IMR-90 (cell line): Measurements from ENCODE around the gene MID1. TPM values are rescaled to one million over a fixed set of nuclear protein-coding genes. Genes with fewer than 3 reads are reported as not detected.

Source experiments
- ATAC-seq: fragments of 200-7000 bp; cut with Tn5 transposase; 2 replicates; pipeline ENCODE4 v1.9.1; 2020; ENCODE audit warnings: low read depth, mild to moderate bottlenecking, moderate library complexity
- BruUV-seq: library from RNA; stranded (reverse); fragments of 400-500 nt; replicated peaks from 2 replicates; lab custom pipeline; 2021; lab: Mats Ljungman, UMichigan
- CTCF ChIA-PET: fragments of 300-600 bp; formaldehyde crosslinking; extraction: SDS; loops from one replicate; lab custom pipeline; 2021; ENCODE audit warnings: antibody characterized with exemption; lab: Yijun Ruan, JAX
- POLR2A ChIA-PET: fragments of 300-600 bp; sonication (Branson Sonifier 250); formaldehyde crosslinking; loops from one replicate; lab custom pipeline; 2022; ENCODE audit warnings: antibody characterized with exemption; ENCODE audit not compliant: unreplicated experiment; lab: Charles Lee
- DNase-seq: peaks from one replicate; pipeline ENCODE4 v3.0.0; 2013
- H2AFZ ChIP-seq: replicated peaks from 2 replicates; pipeline ENCODE3; 2013; ENCODE audit warnings: low read length, mild to moderate bottlenecking; ENCODE audit not compliant: poor library complexity
- H2AK5ac ChIP-seq: 2 replicates; pipeline ENCODE4 v1.6.1; 2013; ENCODE audit warnings: low read depth, low read length, inconsistent platforms
- H2AK9ac ChIP-seq: replicated peaks from 2 replicates; pipeline ENCODE3; 2013; ENCODE audit warnings: mild to moderate bottlenecking, low read depth, low read length, moderate library complexity; ENCODE audit not compliant: poor library complexity
- H2BK120ac ChIP-seq: 2 replicates; pipeline ENCODE4 v1.6.1; 2013; ENCODE audit warnings: low read depth, low read length, inconsistent platforms
- H2BK15ac ChIP-seq: 3 replicates; pipeline ENCODE4 v1.6.1; 2013; ENCODE audit warnings: low read depth, low read length, inconsistent platforms
- H2BK20ac ChIP-seq: 2 replicates; pipeline ENCODE4 v1.6.1; 2013; ENCODE audit warnings: low read depth, mild to moderate bottlenecking, inconsistent platforms, low read length, moderate library complexity
- H2BK5ac ChIP-seq: 2 replicates; pipeline ENCODE4 v1.6.1; 2013; ENCODE audit warnings: mild to moderate bottlenecking, low read depth, low read length, inconsistent platforms; ENCODE audit not compliant: poor library complexity, severe bottlenecking
- H3K14ac ChIP-seq: replicated peaks from 2 replicates; pipeline ENCODE4 v1.6.1; 2013; ENCODE audit warnings: low read depth, low read length, inconsistent platforms
- H3K18ac ChIP-seq: 2 replicates; pipeline ENCODE4 v1.6.1; 2013; ENCODE audit warnings: low read depth, low read length, control low read depth
- H3K23ac ChIP-seq: 2 replicates; pipeline ENCODE4 v1.6.1; 2013; ENCODE audit warnings: low read depth, low read length, inconsistent platforms
- H3K27ac ChIP-seq: 2 replicates; pipeline ENCODE4 v1.5.1; 2013; ENCODE audit warnings: mild to moderate bottlenecking, control low read depth, low read length; ENCODE audit not compliant: insufficient read depth
- H3K27me3 ChIP-seq: 2 replicates; pipeline ENCODE4 v1.6.1; 2013; ENCODE audit warnings: low read length; ENCODE audit not compliant: control insufficient read depth, insufficient read depth
- H3K36me3 ChIP-seq: 2 replicates; pipeline ENCODE4 v1.6.1; 2013; ENCODE audit warnings: low read length, mixed read lengths; ENCODE audit not compliant: control insufficient read depth, insufficient read depth
- H3K4ac ChIP-seq: 2 replicates; pipeline ENCODE4 v1.6.1; 2013; ENCODE audit warnings: low read depth, low read length, inconsistent platforms
- H3K4me1 ChIP-seq: 2 replicates; pipeline ENCODE4 v1.6.1; 2013; ENCODE audit warnings: low read length, mixed read lengths; ENCODE audit not compliant: control insufficient read depth, insufficient read depth
- H3K4me2 ChIP-seq: 2 replicates; pipeline ENCODE4 v1.6.1; 2013; ENCODE audit warnings: low read depth, mild to moderate bottlenecking, control low read depth, low read length, moderate library complexity
- H3K4me3 ChIP-seq: 2 replicates; pipeline ENCODE4 v1.5.1; 2013; ENCODE audit warnings: low read depth, mild to moderate bottlenecking, control low read depth, low read length, moderate library complexity; ENCODE audit not compliant: insufficient read depth
- H3K56ac ChIP-seq: 2 replicates; pipeline ENCODE4 v1.6.1; 2013; ENCODE audit warnings: low read length, inconsistent platforms; ENCODE audit not compliant: insufficient read depth; ENCODE audit errors: extremely low read depth
- H3K79me1 ChIP-seq, 2 experiments: 2 replicates each; pipeline ENCODE4 v1.6.1; 2013; ENCODE audit warnings: low read length in 2 of 2, inconsistent platforms in 1 of 2, low read depth in 1 of 2
- H3K9ac ChIP-seq: 2 replicates; pipeline ENCODE4 v1.6.1; 2013; ENCODE audit warnings: low read depth, low read length, control low read depth
- H3K9me1 ChIP-seq: 2 replicates; pipeline ENCODE4 v1.6.1; 2013; ENCODE audit warnings: low read length, inconsistent platforms; ENCODE audit not compliant: insufficient read depth
- H3K9me3 ChIP-seq: 2 replicates; pipeline ENCODE4 v1.6.1; 2013; ENCODE audit warnings: low read length; ENCODE audit not compliant: control insufficient read depth, insufficient read depth
- H4K20me1 ChIP-seq: 2 replicates; pipeline ENCODE4 v1.6.1; 2013; ENCODE audit warnings: low read length, inconsistent platforms; ENCODE audit not compliant: insufficient read depth
- H4K5ac ChIP-seq: 2 replicates; pipeline ENCODE4 v1.6.1; 2013; ENCODE audit warnings: mild to moderate bottlenecking, low read depth, low read length, control low read depth
- H4K8ac ChIP-seq, 2 experiments: 2 replicates each; pipeline ENCODE4 v1.6.1; 2013; ENCODE audit warnings: low read depth in 2 of 2, low read length in 2 of 2, control low read depth in 1 of 2, inconsistent platforms in 1 of 2
- H4K91ac ChIP-seq: 2 replicates; pipeline ENCODE4 v1.6.1; 2013; ENCODE audit warnings: low read depth, low read length, inconsistent platforms; ENCODE audit not compliant: insufficient read depth
- BHLHE40 ChIP-seq: fragments of 150-350 bp; IDR thresholded peaks from 2 replicates; pipeline ENCODE4 v1.6.1; 2016; ENCODE audit warnings: mild to moderate bottlenecking, low read depth, low read length
- CEBPB ChIP-seq: IDR thresholded peaks from 2 replicates; pipeline ENCODE4 v1.6.1; 2012; ENCODE audit warnings: low read depth, low read length, improper control_type of control experiment
- CHD1 ChIP-seq: IDR thresholded peaks from 2 replicates; pipeline ENCODE4 v1.6.1; 2012; ENCODE audit warnings: low read depth, low read length, improper control_type of control experiment
- ELK1 ChIP-seq: fragments of 150-350 bp; IDR thresholded peaks from 2 replicates; pipeline ENCODE4 v1.6.1; 2016; ENCODE audit warnings: low read depth, mild to moderate bottlenecking, low read length, moderate library complexity, borderline replicate concordance
- FOS ChIP-seq: fragments of 150-350 bp; IDR thresholded peaks from 2 replicates; pipeline ENCODE4 v1.6.1; 2016; ENCODE audit warnings: low read depth, low read length
- MAFK ChIP-seq: IDR thresholded peaks from 2 replicates; pipeline ENCODE4 v1.6.1; 2012; ENCODE audit warnings: low read depth, low read length, improper control_type of control experiment
- MAZ ChIP-seq: IDR thresholded peaks from 2 replicates; pipeline ENCODE4 v1.6.1; 2012; ENCODE audit warnings: low read depth, mild to moderate bottlenecking, low read length, improper control_type of control experiment, moderate library complexity, borderline replicate concordance
- MXI1 ChIP-seq: IDR thresholded peaks from 2 replicates; pipeline ENCODE4 v1.6.1; 2012; ENCODE audit warnings: low read depth, mild to moderate bottlenecking, low read length, moderate library complexity, borderline replicate concordance
- NFE2L2 ChIP-seq: fragments of 150-350 bp; IDR thresholded peaks from 2 replicates; pipeline ENCODE4 v1.6.1; 2016; ENCODE audit warnings: low read depth, mild to moderate bottlenecking, low read length
- POLR2A ChIP-seq: IDR thresholded peaks from 2 replicates; pipeline ENCODE4 v1.6.1; 2012; ENCODE audit warnings: mild to moderate bottlenecking, low read depth, low read length
- RAD21 ChIP-seq: IDR thresholded peaks from 2 replicates; pipeline ENCODE4 v1.6.1; 2012; ENCODE audit warnings: low read length, improper control_type of control experiment
- RCOR1 ChIP-seq: IDR thresholded peaks from 2 replicates; pipeline ENCODE4 v1.6.1; 2012; ENCODE audit warnings: mild to moderate bottlenecking, low read length, improper control_type of control experiment; ENCODE audit not compliant: insufficient replicate concordance
- RFX5 ChIP-seq: IDR thresholded peaks from 2 replicates; pipeline ENCODE4 v1.8.0; 2012; ENCODE audit warnings: low read depth, mild to moderate bottlenecking, low read length, moderate library complexity
- SMC3 ChIP-seq: fragments of 150-350 bp; IDR thresholded peaks from 2 replicates; pipeline ENCODE4 v1.6.1; 2016; ENCODE audit warnings: low read depth, mild to moderate bottlenecking, antibody characterized with exemption, low read length, moderate library complexity
- USF2 ChIP-seq: fragments of 150-350 bp; IDR thresholded peaks from 2 replicates; pipeline ENCODE4 v1.6.1; 2017; ENCODE audit warnings: mild to moderate bottlenecking, antibody characterized with exemption, low read length, low read depth
- WGBS, 2 experiments: methylation state at CpG; one replicate each; pipeline versions ENCODE4 v1.1.5 to v1.1.7; 2013; ENCODE audit warnings: missing lambda C conversion rate in 2 of 2; ENCODE audit not compliant: insufficient read length in 1 of 2; ENCODE audit errors: extremely low coverage in 2 of 2; 5-methylcytosine and 5-hydroxymethylcytosine counted together
- dilution Hi-C: fragments of 300-500 bp; cut with HindIII; formaldehyde crosslinking; loops from one replicate; pipeline ENCODE4 v1.14.3; 2018; ENCODE audit warnings: low sequenced_read_pairs; ENCODE audit not compliant: unreplicated experiment
- in situ Hi-C: fragments of 300-500 bp; cut with MboI; formaldehyde crosslinking; loops from 3 replicates; pipeline ENCODE4 v1.14.3; 2019; ENCODE audit warnings: low sequenced_read_pairs, inconsistent platforms, mixed read lengths
- intact Hi-C: fragments of 100-400 bp; cut with micrococcal nuclease; formaldehyde crosslinking; loops from 2 replicates; pipeline ENCODE4 v1.10.0; 2022
- polyA plus RNA-seq, 3 experiments: library from polyadenylated mRNA; depleted of rRNA; stranded (reverse); fragments of >200 nt; gene quantifications; 2 replicates each; pipeline ENCODE4 v1.2.3, GENCODE V29; 2012; ENCODE audit warnings: low replicate concordance in 1 of 3
- total RNA-seq: library from RNA; depleted of rRNA; stranded (reverse); fragments of >200 nt; gene quantifications from 2 replicates; pipeline ENCODE4 v1.2.3, GENCODE V29; 2012
- TF ChIP-seq, protein P1 (sequence below): conservative IDR thresholded peaks from 2 replicates; pipeline ENCODE4 v1.5.1; 2012; ENCODE audit warnings: mild to moderate bottlenecking, low read depth, low read length, improper control_type of control experiment

MID1 gene
- total and polyA plus RNA-seq, 2 of the 4 experiments (the other 2 are of a cell fraction) = 37.2 to 106 TPM

- Histone ChIP-seq H3K27ac (no peak overlapping the region), H2AK9ac (no peak overlapping the region), H3K36me3 (no peaks in the 10 kb centered on the region), H3K9me3 (peaks cover 5% of the 10 kb centered on the region; the same call in 1 of the 2 replicates), H2AFZ (no peak overlapping the region), H4K91ac (no peak overlapping the region), H3K9me1 (no peaks in the 10 kb centered on the region), H3K14ac (no peak overlapping the region), H2AK5ac (no peak overlapping the region), H3K56ac (no peak overlapping the region), H3K79me1 (no peaks in the 10 kb centered on the region), H3K4ac (no peak overlapping the region), H3K18ac (no peak overlapping the region), H4K20me1 (no peaks in the 10 kb centered on the region), H3K23ac (no peak overlapping the region), H4K8ac (no peak overlapping the region), H2BK15ac (no peak overlapping the region), H3K4me3 (no peak overlapping the region), H3K27me3 (no peaks in the 10 kb centered on the region; the same call in 1 of the 2 replicates), H3K4me2 (no peak overlapping the region), H2BK120ac (no peak overlapping the region), H3K4me1 (peaks cover 6% of the 10 kb centered on the region; the same call in 1 of the 2 replicates), H4K5ac (no peak overlapping the region), H2BK20ac (no peak overlapping the region), H2BK5ac (no peak overlapping the region), H3K9ac (no peak overlapping the region)
- dilution Hi-C loops (no loop called here), in situ Hi-C loops (no loop called here), intact Hi-C loops (no loop called here)
- no peak for DNase-seq
- ChIA-PET POLR2A (no interaction called here), CTCF (no interaction called here)
- ATAC-seq = no peak
- no peak for TF ChIP-seq MAZ
- no peak for TF ChIP-seq USF2
- no peak for TF ChIP-seq RAD21
- no peak for TF ChIP-seq CHD1
- no peak for TF ChIP-seq MAFK
- TF ChIP-seq NFE2L2 = no peak
- no peak for TF ChIP-seq MXI1
- TF ChIP-seq, protein P1, sequence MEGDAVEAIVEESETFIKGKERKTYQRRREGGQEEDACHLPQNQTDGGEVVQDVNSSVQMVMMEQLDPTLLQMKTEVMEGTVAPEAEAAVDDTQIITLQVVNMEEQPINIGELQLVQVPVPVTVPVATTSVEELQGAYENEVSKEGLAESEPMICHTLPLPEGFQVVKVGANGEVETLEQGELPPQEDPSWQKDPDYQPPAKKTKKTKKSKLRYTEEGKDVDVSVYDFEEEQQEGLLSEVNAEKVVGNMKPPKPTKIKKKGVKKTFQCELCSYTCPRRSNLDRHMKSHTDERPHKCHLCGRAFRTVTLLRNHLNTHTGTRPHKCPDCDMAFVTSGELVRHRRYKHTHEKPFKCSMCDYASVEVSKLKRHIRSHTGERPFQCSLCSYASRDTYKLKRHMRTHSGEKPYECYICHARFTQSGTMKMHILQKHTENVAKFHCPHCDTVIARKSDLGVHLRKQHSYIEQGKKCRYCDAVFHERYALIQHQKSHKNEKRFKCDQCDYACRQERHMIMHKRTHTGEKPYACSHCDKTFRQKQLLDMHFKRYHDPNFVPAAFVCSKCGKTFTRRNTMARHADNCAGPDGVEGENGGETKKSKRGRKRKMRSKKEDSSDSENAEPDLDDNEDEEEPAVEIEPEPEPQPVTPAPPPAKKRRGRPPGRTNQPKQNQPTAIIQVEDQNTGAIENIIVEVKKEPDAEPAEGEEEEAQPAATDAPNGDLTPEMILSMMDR = no peak
- no peak for TF ChIP-seq RFX5
- TF ChIP-seq ELK1 = no peak
- no peak for TF ChIP-seq FOS
- no peak for TF ChIP-seq CEBPB
- TF ChIP-seq SMC3 = no peak
- no peak for TF ChIP-seq RCOR1
- no peak for TF ChIP-seq POLR2A
- TF ChIP-seq BHLHE40 = no peak
- WGBS, 2 experiments = no CpG with 5 or more reads among the region's 3 CpGs
- no TSS peak for BruUV-seq
These were observed 223.0 kb downstream of the MID1 start for GRCh38 chrX:10397349-10397748.
